ENCODE results near the gene NFX1.

Gene NFX1

DNA sequence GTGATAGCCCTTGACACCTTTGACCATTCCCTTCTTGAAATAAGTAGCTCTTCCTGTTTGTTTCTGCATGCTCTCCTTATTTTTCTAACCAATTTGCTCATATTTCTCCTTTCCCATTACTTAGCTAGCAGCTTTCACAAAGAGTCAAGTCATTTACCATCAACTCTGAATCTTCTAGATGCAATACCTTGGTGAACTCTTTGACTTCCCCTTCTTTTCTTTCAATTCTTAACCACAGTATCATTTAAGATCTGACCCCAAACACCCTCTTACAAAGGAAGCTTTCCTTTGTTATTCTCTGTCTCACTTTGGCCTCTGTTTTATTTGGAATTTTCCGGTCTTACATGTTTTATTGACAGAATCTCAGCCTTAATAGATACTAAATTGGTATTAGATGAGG lies 14.0 kb downstream of the NFX1 start:
- H3K9me3 ChIP-seq (ENCODE audit: control insufficient read depth, low read length) = no peaks in the 10 kb centered on the region
- no peak overlapping the region for H2AFZ ChIP-seq (ENCODE audit: low read depth, low read length)
- H2AK5ac ChIP-seq (ENCODE audit: low read length, severe bottlenecking) = no peak overlapping the region
- H3K23ac ChIP-seq (ENCODE audit: low read length in 2 of 2) = no peak overlapping the region
- peaks cover 33% of the 10 kb centered on the region for H3K79me1 ChIP-seq (replicated peaks; ENCODE audit: low read length, poor library complexity, severe bottlenecking)
- no peak overlapping the region for H2BK12ac ChIP-seq (ENCODE audit: low read length in 2 of 2)
- H4K91ac ChIP-seq (ENCODE audit: low read length) = no peak overlapping the region
- H3K4ac ChIP-seq (ENCODE audit: low read depth in 1 of 2, low read length in 2 of 2) = no peak overlapping the region
- H3K4me3 ChIP-seq (ENCODE audit: insufficient read depth in 1 of 2, low read depth in 1 of 2, low read length in 2 of 2) = no peak overlapping the region
- no peak overlapping the region for H3K9ac ChIP-seq (ENCODE audit: low read length)
- no peak overlapping the region for H2BK15ac ChIP-seq (ENCODE audit: low read depth, poor library complexity, severe bottlenecking)
- no peak overlapping the region for H3K18ac ChIP-seq (ENCODE audit: low read depth in 1 of 2, low read length in 2 of 2)
- no peak overlapping the region for H3K27ac ChIP-seq (ENCODE audit: low read length, poor library complexity, severe bottlenecking)
- no peaks in the 10 kb centered on the region for H3K27me3 ChIP-seq (ENCODE audit: control insufficient read depth in 1 of 2, insufficient read depth in 1 of 2, low read length in 2 of 2)
- no peak overlapping the region for H4K8ac ChIP-seq (ENCODE audit: low read length)
- peaks cover 37 to 99% of the 10 kb centered on the region in 2 experiments for H3K36me3 ChIP-seq (ENCODE audit: control insufficient read depth in 1 of 2, insufficient read depth in 2 of 2, low read depth in 1 of 2, low read length in 2 of 2)
- no peak overlapping the region for H3K4me2 ChIP-seq (ENCODE audit: low read length, poor library complexity, severe bottlenecking)
- H2BK5ac ChIP-seq (ENCODE audit: low read depth, low read length, poor library complexity, severe bottlenecking) = no peak overlapping the region
- no peak overlapping the region for H3K14ac ChIP-seq (ENCODE audit: low read length in 2 of 2)
- WGBS = no CpG with 5 or more reads among the region's 1 CpG
- no peaks in the 10 kb centered on the region for H3K4me1 ChIP-seq (ENCODE audit: control insufficient read depth, insufficient read depth, low read depth, low read length)
- no peak overlapping the region for H2BK120ac ChIP-seq (ENCODE audit: low read depth, low read length)
- DNase-seq = no peak

DNA sequence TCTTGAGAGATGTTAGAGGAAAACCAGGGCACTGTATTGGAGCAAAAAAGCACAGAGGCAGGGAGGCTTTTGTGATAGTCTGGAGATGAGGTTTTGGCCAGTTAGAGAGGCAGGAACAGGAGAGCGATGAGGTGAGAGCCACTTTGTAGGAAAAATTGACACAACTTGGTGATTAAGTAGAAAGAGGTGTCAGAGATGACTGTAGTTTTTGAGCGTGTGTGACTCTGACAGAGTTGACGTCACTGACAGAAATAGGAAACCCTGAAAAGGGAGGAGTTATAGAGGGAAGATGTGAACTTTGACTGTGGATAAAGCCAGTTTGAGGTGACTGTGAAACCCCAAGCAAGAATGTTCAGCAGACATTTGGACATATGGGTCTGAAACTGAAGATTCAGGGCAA lies 15.7 kb downstream of the NFX1 start:
- H3K9me3 ChIP-seq (ENCODE audit: control insufficient read depth, low read length) = no peaks in the 10 kb centered on the region
- H3K14ac ChIP-seq (ENCODE audit: low read length in 2 of 2) = no peak overlapping the region
- no peak overlapping the region for H2AFZ ChIP-seq (ENCODE audit: low read depth, low read length)
- no peak overlapping the region for H4K91ac ChIP-seq (ENCODE audit: low read length)
- H3K18ac ChIP-seq (ENCODE audit: low read depth in 1 of 2, low read length in 2 of 2) = no peak overlapping the region
- H3K4me3 ChIP-seq (ENCODE audit: insufficient read depth in 1 of 2, low read depth in 1 of 2, low read length in 2 of 2) = no peak overlapping the region
- peaks cover 36 to 100% of the 10 kb centered on the region in 2 experiments for H3K36me3 ChIP-seq (ENCODE audit: control insufficient read depth in 1 of 2, insufficient read depth in 2 of 2, low read depth in 1 of 2, low read length in 2 of 2)
- no peak overlapping the region for H3K4ac ChIP-seq (ENCODE audit: low read depth in 1 of 2, low read length in 2 of 2)
- no peak overlapping the region for H3K27ac ChIP-seq (ENCODE audit: low read length, poor library complexity, severe bottlenecking)
- H2BK5ac ChIP-seq (ENCODE audit: low read depth, low read length, poor library complexity, severe bottlenecking) = no peak overlapping the region
- no peak for DNase-seq
- peaks cover 29% of the 10 kb centered on the region for H3K79me1 ChIP-seq (replicated peaks; ENCODE audit: low read length, poor library complexity, severe bottlenecking)
- no peak overlapping the region for H3K9ac ChIP-seq (ENCODE audit: low read length)
- H2BK15ac ChIP-seq (ENCODE audit: low read depth, poor library complexity, severe bottlenecking) = no peak overlapping the region
- no peak overlapping the region for H3K23ac ChIP-seq (ENCODE audit: low read length in 2 of 2)
- H3K4me1 ChIP-seq (ENCODE audit: control insufficient read depth, insufficient read depth, low read depth, low read length) = no peaks in the 10 kb centered on the region
- H2BK120ac ChIP-seq (ENCODE audit: low read depth, low read length) = no peak overlapping the region
- no peak overlapping the region for H4K8ac ChIP-seq (ENCODE audit: low read length)
- H3K27me3 ChIP-seq (ENCODE audit: control insufficient read depth in 1 of 2, insufficient read depth in 1 of 2, low read length in 2 of 2) = no peaks in the 10 kb centered on the region
- H2AK5ac ChIP-seq (ENCODE audit: low read length, severe bottlenecking) = no peak overlapping the region
- H2BK12ac ChIP-seq (ENCODE audit: low read length in 2 of 2) = no peak overlapping the region
- 95% methylated on average over 3 of the region's 3 CpGs for WGBS
- no peak overlapping the region for H3K4me2 ChIP-seq (ENCODE audit: low read length, poor library complexity, severe bottlenecking)

DNA sequence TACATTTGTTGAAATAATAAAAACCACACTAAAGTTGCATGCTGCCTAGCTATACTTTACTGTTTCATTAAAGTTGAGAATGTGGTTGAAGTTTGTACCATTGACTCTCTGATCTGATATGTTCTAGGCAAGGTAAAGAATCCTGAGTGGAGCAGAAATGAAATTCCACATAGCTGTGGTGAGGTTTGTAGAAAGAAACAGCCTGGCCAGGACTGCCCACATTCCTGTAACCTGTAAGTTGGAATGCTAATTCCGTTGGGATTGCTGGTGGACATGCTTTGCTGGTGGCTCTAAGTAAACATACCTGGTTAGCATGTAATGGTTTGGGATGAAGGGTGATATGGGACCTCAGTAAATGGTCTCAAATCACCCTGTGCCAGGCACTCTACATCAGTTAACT lies 16.8 kb downstream of the NFX1 start:
- no peaks in the 10 kb centered on the region for H3K27me3 ChIP-seq (ENCODE audit: control insufficient read depth in 1 of 2, insufficient read depth in 1 of 2, low read length in 2 of 2)
- no peak overlapping the region for H3K18ac ChIP-seq (ENCODE audit: low read depth in 1 of 2, low read length in 2 of 2)
- no peak overlapping the region for H3K23ac ChIP-seq (ENCODE audit: low read length in 2 of 2)
- H3K36me3 ChIP-seq (ENCODE audit: control insufficient read depth in 1 of 2, insufficient read depth in 2 of 2, low read depth in 1 of 2, low read length in 2 of 2) = peaks cover 32 to 100% of the 10 kb centered on the region in 2 experiments
- 85% methylated on average over 1 of the region's 1 CpG for WGBS
- H3K4me2 ChIP-seq (ENCODE audit: low read length, poor library complexity, severe bottlenecking) = no peak overlapping the region
- peaks cover 33% of the 10 kb centered on the region for H3K79me1 ChIP-seq (replicated peaks; ENCODE audit: low read length, poor library complexity, severe bottlenecking)
- H3K27ac ChIP-seq (ENCODE audit: low read length, poor library complexity, severe bottlenecking) = peak overlapping the region; percentile 76
- no peak overlapping the region for H2AFZ ChIP-seq (ENCODE audit: low read depth, low read length)
- no peak overlapping the region for H3K14ac ChIP-seq (ENCODE audit: low read length in 2 of 2)
- no peak overlapping the region for H2AK5ac ChIP-seq (ENCODE audit: low read length, severe bottlenecking)
- no peak overlapping the region for H2BK12ac ChIP-seq (ENCODE audit: low read length in 2 of 2)
- H4K91ac ChIP-seq (ENCODE audit: low read length) = no peak overlapping the region
- no peak overlapping the region for H4K8ac ChIP-seq (ENCODE audit: low read length)
- no peak overlapping the region for H3K9ac ChIP-seq (ENCODE audit: low read length)
- no peak overlapping the region for H2BK120ac ChIP-seq (ENCODE audit: low read depth, low read length)
- no peaks in the 10 kb centered on the region for H3K4me1 ChIP-seq (ENCODE audit: control insufficient read depth, insufficient read depth, low read depth, low read length)
- H3K4me3 ChIP-seq (ENCODE audit: insufficient read depth in 1 of 2, low read depth in 1 of 2, low read length in 2 of 2) = no peak overlapping the region
- H2BK15ac ChIP-seq (ENCODE audit: low read depth, poor library complexity, severe bottlenecking) = no peak overlapping the region
- no peak for DNase-seq
- no peak overlapping the region for H2BK5ac ChIP-seq (ENCODE audit: low read depth, low read length, poor library complexity, severe bottlenecking)
- no peaks in the 10 kb centered on the region for H3K9me3 ChIP-seq (ENCODE audit: control insufficient read depth, low read length)
- H3K4ac ChIP-seq (ENCODE audit: low read depth in 1 of 2, low read length in 2 of 2) = no peak overlapping the region

DNA sequence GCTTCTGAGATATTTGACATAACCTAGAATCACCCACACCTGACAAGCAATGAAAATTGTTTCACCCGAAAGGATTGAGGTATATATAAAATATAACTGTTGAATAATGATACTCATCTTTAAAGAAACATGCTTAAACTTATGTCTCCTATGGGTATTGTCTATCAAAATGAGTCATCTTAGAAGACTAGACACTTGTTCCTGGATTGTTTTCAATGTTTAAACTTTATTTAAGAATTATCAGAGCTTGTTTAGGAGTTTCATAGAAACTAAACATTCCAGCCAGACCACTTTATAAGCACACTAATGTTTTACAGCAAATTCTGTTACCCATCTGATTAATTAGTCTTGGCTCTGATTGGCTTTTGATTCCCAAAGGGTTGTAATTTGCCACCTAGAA lies 19.6 kb downstream of the NFX1 start:
- Histone ChIP-seq H3K23ac (ENCODE audit: low read length in 2 of 2) (no peak overlapping the region), H4K91ac (ENCODE audit: low read length) (no peak overlapping the region), H3K36me3 (ENCODE audit: control insufficient read depth in 1 of 2, insufficient read depth in 2 of 2, low read depth in 1 of 2, low read length in 2 of 2) (peaks cover 32 to 100% of the 10 kb centered on the region in 2 experiments), H3K4ac (ENCODE audit: low read depth in 1 of 2, low read length in 2 of 2) (no peak overlapping the region), H4K8ac (ENCODE audit: low read length) (no peak overlapping the region), H2AFZ (ENCODE audit: low read depth, low read length) (no peak overlapping the region), H2BK5ac (ENCODE audit: low read depth, low read length, poor library complexity, severe bottlenecking) (no peak overlapping the region), H2BK120ac (ENCODE audit: low read depth, low read length) (no peak overlapping the region), H3K27ac (ENCODE audit: low read length, poor library complexity, severe bottlenecking) (no peak overlapping the region), H3K79me1 (replicated peaks; ENCODE audit: low read length, poor library complexity, severe bottlenecking) (peaks cover 24% of the 10 kb centered on the region), H3K27me3 (ENCODE audit: control insufficient read depth in 1 of 2, insufficient read depth in 1 of 2, low read length in 2 of 2) (no peaks in the 10 kb centered on the region), H3K4me1 (ENCODE audit: control insufficient read depth, insufficient read depth, low read depth, low read length) (no peaks in the 10 kb centered on the region), H2BK15ac (ENCODE audit: low read depth, poor library complexity, severe bottlenecking) (no peak overlapping the region), H3K4me2 (ENCODE audit: low read length, poor library complexity, severe bottlenecking) (no peak overlapping the region), H3K18ac (ENCODE audit: low read depth in 1 of 2, low read length in 2 of 2) (no peak overlapping the region), H3K14ac (ENCODE audit: low read length in 2 of 2) (no peak overlapping the region), H2AK5ac (ENCODE audit: low read length, severe bottlenecking) (no peak overlapping the region), H2BK12ac (ENCODE audit: low read length in 2 of 2) (no peak overlapping the region), H3K4me3 (ENCODE audit: insufficient read depth in 1 of 2, low read depth in 1 of 2, low read length in 2 of 2) (no peak overlapping the region), H3K9ac (ENCODE audit: low read length) (no peak overlapping the region), H3K9me3 (ENCODE audit: control insufficient read depth, low read length) (no peaks in the 10 kb centered on the region)
- no CpG with 5 or more reads among the region's 1 CpG for WGBS
- DNase-seq = no peak
